Uterus (tissue), 2 donors: ENCODE measurements around the gene ARAP1.

Source experiments
- CTCF ChIP-seq, 4 experiments: fragments of 200-600 bp in 2 of 4; fragments of 450-650 bp in 2 of 4; sonication (generic) in 2 of 4; IDR thresholded peaks; one replicate each; pipeline ENCODE4 v1.5.1; 2016 to 2019; ENCODE audit warnings: antibody characterized with exemption in 4 of 4, mild to moderate bottlenecking in 2 of 4, moderate library complexity in 1 of 4
- POLR2A ChIP-seq, 2 donors: fragments of 450-650 bp; IDR thresholded peaks; one replicate each; pipeline ENCODE4 v1.6.1; 2016; ENCODE audit warnings: antibody characterized with exemption in 2 of 2, mild to moderate bottlenecking in 1 of 2, moderate library complexity in 1 of 2

GRCh38 chr11:72686639-72687220, 65.5 kb downstream of the ARAP1 start:
- no peak for TF ChIP-seq CTCF (IDR thresholded peaks at IDR 0.05)
- TF ChIP-seq POLR2A (IDR thresholded peaks at IDR 0.05), result no peak
